Measurements from ENCODE around the gene RPS27L.
"Not testable (repeated sequence)": the region's sequence is repeated elsewhere in the genome, so short reads cannot be mapped to it uniquely, and the experiment has no call there.

RPS27L gene

GRCh38 chr15:63140936-63141335, 16.3 kb downstream of the RPS27L start:
- no peak for DNase-seq (ENCODE audit: low read depth)

DNA sequence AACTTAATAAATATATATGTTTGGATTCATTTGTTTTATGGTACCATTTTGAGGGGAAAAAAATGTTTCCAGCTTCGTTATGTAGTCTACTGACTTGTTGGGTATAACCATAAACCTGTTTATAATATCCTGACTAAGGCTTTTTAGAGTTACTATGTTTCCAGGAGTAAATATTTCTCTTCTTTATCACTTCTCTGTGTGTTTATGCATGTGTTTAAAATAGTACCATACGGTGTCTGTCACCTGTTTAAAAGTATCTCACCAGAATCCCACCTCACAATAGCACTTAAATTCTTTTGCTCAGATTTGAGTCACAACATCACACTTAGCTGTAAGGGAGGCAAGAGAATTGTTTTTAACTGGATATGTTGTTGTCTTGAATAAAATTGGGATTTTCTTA, 20.5 kb downstream of the RPS27L start:
- no peak for DNase-seq (ENCODE audit: low read depth)

DNA sequence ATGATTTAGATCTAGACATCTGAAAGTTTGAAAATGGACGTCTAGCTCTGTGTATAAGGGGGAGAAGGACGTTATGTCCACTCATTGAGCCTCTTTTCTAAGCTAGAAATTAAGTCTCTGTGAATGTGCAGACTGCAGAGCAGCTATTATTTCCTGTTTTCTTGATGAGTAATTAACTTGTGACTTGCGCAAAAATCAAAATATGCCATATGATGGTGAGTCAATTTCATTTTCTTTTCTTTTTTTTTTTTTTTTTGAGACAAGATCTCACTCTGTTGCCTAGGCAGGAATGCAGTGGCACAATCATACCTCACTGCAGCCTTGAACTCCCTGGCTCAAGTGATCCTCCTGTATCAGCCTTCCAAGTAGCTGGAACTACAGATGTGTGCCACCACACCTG, 21.5 kb downstream of the RPS27L start:
- no peak for DNase-seq (ENCODE audit: low read depth)

DNA sequence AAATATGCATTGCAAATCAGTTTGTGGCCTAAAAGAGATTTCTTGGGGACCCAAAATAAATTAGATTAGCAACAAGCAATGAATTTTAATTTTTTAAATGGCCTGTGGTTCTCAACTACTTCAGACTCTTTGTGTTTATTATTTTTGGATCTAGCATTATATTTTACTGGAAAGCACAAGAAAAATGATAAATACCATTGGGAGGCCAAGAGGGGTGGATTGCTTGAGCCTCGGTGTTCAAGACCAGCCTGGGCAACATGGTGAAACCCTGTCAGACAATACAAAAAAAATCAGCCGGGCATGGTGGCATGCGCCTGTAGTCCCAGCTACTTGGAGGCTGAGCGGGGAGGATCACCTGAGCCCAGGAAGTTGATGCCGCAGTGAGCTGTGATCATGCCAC, 22.0 kb downstream of the RPS27L start:
- DNase-seq (ENCODE audit: low read depth), result no peak

DNA sequence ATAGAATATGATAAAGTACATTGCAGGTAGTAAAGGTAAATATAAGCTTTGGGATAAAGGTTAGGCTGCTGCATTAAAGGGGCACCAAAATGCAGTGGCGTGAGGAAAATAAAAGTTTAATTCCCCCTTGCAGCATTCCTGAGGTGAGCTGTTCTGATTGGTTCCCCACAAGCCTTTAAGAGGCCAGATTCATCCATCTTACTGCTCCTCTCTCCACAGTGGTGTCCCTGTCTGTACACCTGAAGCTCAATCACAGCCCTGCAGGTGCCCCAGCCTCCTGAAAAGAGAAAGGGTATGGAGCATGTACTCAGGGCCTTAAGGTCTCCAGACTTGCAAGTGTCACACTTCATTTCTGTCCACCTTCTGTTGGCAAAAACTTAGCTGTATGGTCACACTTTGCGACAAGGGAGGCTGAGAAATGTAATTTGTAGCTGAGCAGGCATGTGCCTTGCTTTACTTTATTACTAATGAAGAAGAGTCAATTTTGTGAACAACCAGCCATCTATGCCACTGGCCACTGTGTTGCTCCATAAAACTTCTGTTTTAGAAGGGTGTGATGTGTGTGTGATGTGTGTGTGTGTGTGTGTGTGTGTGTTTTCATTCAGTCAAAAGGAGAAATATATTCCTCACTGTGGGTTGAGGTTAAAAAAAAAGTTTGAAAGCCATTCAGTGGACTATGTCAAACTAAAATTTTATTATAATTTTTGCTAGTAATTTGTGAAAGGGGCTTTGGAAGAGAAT, 22.9 kb downstream of the RPS27L start:
- DNase-seq (ENCODE audit: low read depth), result no peak

GRCh38 chr15:63133786-63134185, 23.5 kb downstream of the RPS27L start:
- no peak for DNase-seq (ENCODE audit: low read depth)

GRCh38 chr15:63126726-63127125, 30.6 kb downstream of the RPS27L start:
- no peak for DNase-seq (ENCODE audit: low read depth)

- DNase-seq (ENCODE audit: low read depth), result no peak
Measured at GRCh38 chr15:63124506-63124905, 32.8 kb downstream of the RPS27L start.

- DNase-seq (ENCODE audit: low read depth), result peak; percentile 33
Measured at GRCh38 chr15:63122002-63122875, 35.0 kb downstream of the RPS27L start.

DNA sequence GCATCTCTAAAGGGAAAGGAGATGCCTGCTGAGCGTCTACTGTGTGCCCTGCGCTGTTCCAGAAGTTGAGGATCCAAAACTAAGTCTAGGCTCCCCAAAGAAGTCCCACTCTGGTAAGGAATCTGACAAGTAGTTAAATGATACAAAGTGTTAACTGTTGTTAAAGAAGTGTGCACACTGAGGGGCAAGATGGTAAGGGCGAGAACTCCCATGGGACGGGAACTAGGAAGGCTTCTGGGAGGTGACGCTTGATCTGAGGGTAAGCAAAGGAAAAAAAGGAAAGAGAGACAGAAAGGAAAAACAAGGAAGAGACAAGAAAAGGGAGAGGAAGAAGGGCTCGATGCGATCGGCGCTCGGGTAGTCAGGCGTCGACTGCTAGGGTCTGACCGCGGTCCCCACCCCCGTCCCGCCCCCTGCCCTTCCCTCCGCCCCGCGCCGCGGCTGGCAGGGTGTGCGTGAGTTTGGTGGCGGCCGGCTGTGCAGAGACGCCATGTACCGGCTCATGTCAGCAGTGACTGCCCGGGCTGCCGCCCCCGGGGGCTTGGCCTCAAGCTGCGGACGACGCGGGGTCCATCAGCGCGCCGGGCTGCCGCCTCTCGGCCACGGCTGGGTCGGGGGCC, 35.8 kb downstream of the RPS27L start, which contains the start of gene LACTB:
TSS of gene LACTB (plus strand) at position 480 of the 620 bp plus-strand sequence. CDS start at position 491, 11 bp downstream.
- peak; percentile 65 for DNase-seq (ENCODE audit: low read depth)

GRCh38 chr15:63118854-63119253, 38.4 kb downstream of the RPS27L start:
- no peak for DNase-seq (ENCODE audit: low read depth)

- no peak for DNase-seq (ENCODE audit: low read depth)
Measured at GRCh38 chr15:63114465-63114864, 42.8 kb downstream of the RPS27L start.

- DNase-seq (ENCODE audit: low read depth), result no peak
Measured at GRCh38 chr15:63112871-63113270, 44.4 kb downstream of the RPS27L start.

- no peak for DNase-seq (ENCODE audit: low read depth)
Measured at GRCh38 chr15:63111481-63111880, 45.8 kb downstream of the RPS27L start.

GRCh38 chr15:63110428-63111026, 46.8 kb downstream of the RPS27L start:
- no peak for DNase-seq (ENCODE audit: low read depth)

GRCh38 chr15:63109920-63110319, 47.4 kb downstream of the RPS27L start:
- DNase-seq (ENCODE audit: low read depth), result no peak

DNA sequence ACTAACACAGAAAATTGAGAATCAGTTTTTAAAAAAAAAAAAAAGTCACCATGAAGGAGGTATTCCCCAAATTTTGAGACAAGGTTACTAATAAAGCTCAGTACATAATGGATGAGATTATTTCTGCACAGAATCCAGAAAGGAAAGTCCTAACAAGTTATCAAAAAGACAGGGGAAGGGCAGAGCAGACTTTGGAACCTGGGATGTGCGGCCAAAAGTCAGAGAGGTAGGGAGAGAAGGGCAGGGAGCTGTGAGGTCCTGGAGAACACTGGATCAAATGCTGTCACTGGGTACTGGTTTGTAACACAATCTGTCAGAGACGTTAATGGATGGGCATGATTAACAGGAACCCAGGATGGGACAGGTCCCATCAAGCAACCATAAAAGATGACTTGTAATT, 47.8 kb downstream of the RPS27L start:
- DNase-seq (ENCODE audit: low read depth), result no peak

DNA sequence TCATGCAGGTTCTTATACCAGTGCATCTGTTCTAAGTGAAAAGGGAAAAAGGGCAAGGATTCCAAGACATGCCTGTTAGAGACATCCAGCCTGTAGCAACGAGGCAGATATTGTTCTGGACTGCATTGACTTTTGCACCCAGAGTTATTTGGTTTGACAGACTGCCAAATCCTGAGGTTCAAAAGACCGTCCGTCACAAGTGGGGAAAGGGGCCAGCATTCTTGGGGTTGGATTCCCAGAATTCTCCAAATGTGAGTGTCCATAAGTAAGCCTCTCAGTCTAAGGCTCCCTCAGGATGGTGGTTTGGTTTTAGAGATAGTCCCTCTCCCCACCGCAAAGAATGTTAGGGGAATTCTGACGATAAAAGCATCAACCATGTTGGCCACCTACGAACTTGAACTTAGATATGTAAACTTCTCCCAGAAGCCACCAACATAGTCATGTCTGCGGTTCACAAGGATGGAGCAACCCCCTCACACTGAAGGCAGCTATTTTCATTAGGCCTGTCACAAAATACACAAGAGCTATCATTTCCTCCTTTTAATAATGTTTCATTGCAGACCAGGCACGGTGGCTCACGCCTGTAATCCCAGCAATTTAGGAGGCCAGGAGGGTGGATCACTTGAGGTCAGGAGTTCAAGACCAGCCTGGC, 49.3 kb downstream of the RPS27L start:
- DNase-seq (ENCODE audit: low read depth), result no peak

DNA sequence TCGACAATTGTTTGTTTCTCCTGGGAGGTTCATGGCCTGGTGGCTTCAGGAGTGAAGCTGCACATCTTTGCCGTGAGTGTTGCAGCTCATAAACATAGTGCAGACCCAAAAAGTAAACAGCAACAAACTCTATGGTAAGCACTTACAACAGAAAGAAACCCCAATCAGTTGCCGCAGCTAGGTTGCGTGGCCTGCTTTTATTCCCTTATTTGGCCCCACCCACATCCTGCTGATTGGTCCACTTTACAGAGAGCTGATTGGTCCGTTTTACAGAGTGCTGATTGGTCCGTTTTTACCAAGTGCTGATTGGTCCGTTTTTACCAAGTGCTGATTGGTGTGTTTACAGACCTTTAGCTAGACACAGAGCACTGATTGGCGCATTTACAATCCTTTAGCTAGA, 51.9 kb downstream of the RPS27L start:
- not testable (repeated sequence) for DNase-seq (ENCODE audit: low read depth)

GRCh38 chr15:63104727-63105126, 52.5 kb downstream of the RPS27L start:
- DNase-seq (ENCODE audit: low read depth), result no peak

DNA sequence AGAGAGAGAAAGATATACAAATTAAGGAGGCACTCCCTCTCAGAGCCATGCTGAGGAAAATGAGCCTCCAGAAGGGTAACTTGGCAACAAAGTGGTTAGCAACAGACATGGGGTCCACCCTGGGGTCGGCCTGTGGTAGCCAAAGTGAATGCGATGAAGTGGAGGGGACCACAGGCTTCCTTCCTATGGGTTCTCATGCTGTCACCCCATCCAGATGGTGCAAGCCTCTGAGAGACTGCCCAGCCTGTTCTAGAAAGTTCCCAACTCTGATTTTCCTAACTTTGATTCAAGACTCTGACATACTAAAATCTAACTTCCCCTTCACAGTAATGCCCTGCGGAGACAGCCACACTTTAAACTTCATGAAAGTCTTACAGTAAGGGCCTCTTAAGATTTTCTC, 53.9 kb downstream of the RPS27L start:
- DNase-seq (ENCODE audit: low read depth), result no peak

DNA sequence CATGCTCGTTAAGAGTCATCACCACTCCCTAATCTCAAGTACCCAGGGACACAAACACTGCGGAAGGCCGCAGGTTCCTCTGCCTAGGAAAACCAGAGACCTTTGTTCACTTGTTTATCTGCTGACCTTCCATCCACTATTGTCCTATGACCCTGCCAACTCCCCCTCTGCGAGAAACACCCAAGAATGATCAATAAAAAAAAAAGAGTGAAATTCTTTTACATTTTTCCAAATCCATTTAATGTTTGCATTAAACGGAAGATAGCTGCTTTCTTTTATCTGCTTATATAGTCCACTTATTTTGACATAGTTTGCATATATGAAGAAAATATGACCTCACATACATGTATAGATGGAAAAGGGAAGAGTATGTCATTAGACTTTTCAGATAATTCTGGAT, 57.7 kb downstream of the RPS27L start:
- not testable (repeated sequence) for DNase-seq (ENCODE audit: low read depth)
